ENCODE data around the gene KCND2.

The KCND2 gene

GRCh38 chr7:120723465-120724385 lies 450.8 kb downstream of the KCND2 start:
- TF ChIP-seq CTCF (IDR thresholded peaks at IDR 0.05; ENCODE audit: low read depth, low read length) = no peak
- no peak for DNase-seq (ENCODE audit: low read depth in 2 of 2)
- H3K4me3 ChIP-seq (replicated peaks in 1 of 2; ENCODE audit: low read depth in 2 of 2, low read length in 2 of 2) = no peak overlapping the region

- no peak overlapping the region for H3K4me3 ChIP-seq (replicated peaks in 1 of 2; ENCODE audit: low read depth in 2 of 2, low read length in 2 of 2)
- DNase-seq (ENCODE audit: low read depth in 2 of 2) = no peak
Observed at GRCh38 chr7:120724448-120724847, 451.5 kb downstream of the KCND2 start.

GRCh38 chr7:120724955-120725354 lies 452.0 kb downstream of the KCND2 start:
- no peak for TF ChIP-seq CTCF (IDR thresholded peaks at IDR 0.05; ENCODE audit: low read depth, low read length)
- no peak overlapping the region for H3K4me3 ChIP-seq (replicated peaks in 1 of 2; ENCODE audit: low read depth in 2 of 2, low read length in 2 of 2)
- no peak for DNase-seq (ENCODE audit: low read depth in 2 of 2)

More at GRCh38 chr7:120724448-120724847, 451.5 kb downstream of the KCND2 start:
- no peak for TF ChIP-seq CTCF (IDR thresholded peaks at IDR 0.05; ENCODE audit: low read depth, low read length)

DNA sequence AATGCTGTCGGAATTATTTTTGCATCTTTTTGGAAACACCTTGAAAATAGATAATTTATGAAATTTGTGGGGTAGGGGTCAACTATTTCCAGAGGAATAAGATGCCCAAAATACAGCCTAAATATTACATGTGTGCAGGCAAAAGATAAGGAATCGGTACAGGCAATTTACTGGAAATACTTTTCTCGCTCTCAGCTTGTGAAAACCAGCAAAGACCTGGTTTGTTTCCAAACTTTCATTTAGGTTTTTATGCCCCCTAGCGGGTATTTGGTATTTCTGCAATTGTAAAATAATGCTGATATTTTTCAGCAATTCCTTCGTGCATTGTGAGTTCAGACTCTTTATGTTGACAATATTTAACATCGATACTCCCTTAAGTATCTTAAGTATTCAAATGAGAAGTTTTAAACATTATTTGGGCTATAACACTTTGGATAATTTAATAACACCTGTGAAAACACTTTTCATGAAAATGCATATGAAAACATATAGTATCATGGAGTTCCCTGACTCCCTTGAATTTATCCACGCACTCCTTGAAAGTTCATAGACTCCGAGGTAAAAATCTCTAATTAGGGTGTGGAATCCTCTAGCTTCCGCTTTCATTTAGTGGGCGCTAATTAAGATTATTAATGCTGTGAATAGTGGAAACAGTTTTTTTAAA lies 452.5 kb downstream of the KCND2 start:
- DNase-seq (ENCODE audit: low read depth in 2 of 2) = peak; percentile 67
- H3K4me3 ChIP-seq (replicated peaks in 1 of 2; ENCODE audit: low read depth in 2 of 2, low read length in 2 of 2) = no peak overlapping the region
- peak; percentile 56 for TF ChIP-seq CTCF (IDR thresholded peaks at IDR 0.05; ENCODE audit: low read depth, low read length)

- peak; percentile 16 to 29 for DNase-seq (ENCODE audit: low read depth in 2 of 2)
- no peak overlapping the region for H3K4me3 ChIP-seq (replicated peaks in 1 of 2; ENCODE audit: low read depth in 2 of 2, low read length in 2 of 2)
- TF ChIP-seq CTCF (IDR thresholded peaks at IDR 0.05; ENCODE audit: low read depth, low read length) = no peak
Observed at GRCh38 chr7:120729245-120729644, 456.3 kb downstream of the KCND2 start.

DNA sequence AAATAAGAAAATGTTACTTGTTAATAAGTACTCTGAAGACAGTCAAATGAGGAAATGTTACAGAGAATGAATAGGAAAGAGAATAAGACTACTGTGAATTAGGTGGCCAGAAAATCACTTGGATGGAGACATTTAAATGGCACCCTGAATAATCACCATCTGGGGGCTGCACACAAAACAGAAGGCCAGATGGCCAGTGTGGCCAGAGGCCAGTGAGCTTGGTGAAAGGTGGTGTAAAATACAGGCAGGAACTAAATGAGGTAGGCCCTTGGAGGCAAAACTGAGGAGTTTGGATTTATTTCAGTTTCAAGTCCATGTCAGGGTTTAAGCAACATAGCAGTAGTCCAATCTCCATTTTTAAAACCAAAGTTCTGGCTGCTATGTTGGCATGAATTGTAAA lies 458.3 kb downstream of the KCND2 start:
- no peak for DNase-seq (ENCODE audit: low read depth in 2 of 2)
- H3K4me3 ChIP-seq (replicated peaks in 1 of 2; ENCODE audit: low read depth in 2 of 2, low read length in 2 of 2) = no peak overlapping the region
- TF ChIP-seq CTCF (IDR thresholded peaks at IDR 0.05; ENCODE audit: low read depth, low read length) = no peak
